K562 (cell line): ENCODE results near the gene S100A4. TPM values are rescaled to one million over a fixed set of nuclear protein-coding genes. Genes with fewer than 3 reads are reported as not detected.

Experiments
- BRD4 ChIP-seq: fragments of 200-600 bp; sonication (generic); IDR thresholded peaks from 2 replicates; pipeline ENCODE4 v1.6.1; 2017; ENCODE audit warnings: inconsistent platforms
- CBX1 ChIP-seq: sonication (generic); IDR thresholded peaks from 2 replicates; pipeline ENCODE4 v1.6.1; 2016; ENCODE audit warnings: antibody characterized with exemption, low read depth, mild to moderate bottlenecking
- DIDO1 ChIP-seq: fragments of 450-650 bp; IDR thresholded peaks from 2 replicates; pipeline ENCODE4 v1.6.1; 2016; ENCODE audit warnings: low read depth, missing biosample characterization, missing genetic modification characterization
- HDAC2 ChIP-seq: fragments of 450-650 bp; IDR thresholded peaks from 2 replicates; pipeline ENCODE4 v1.6.1; 2016; ENCODE audit warnings: mild to moderate bottlenecking
- NCOA6 ChIP-seq: fragments of 450-650 bp; IDR thresholded peaks from 2 replicates; pipeline ENCODE4 v1.6.1; 2017; ENCODE audit warnings: mild to moderate bottlenecking
- POLR2AphosphoS2 ChIP-seq: IDR thresholded peaks from 2 replicates; pipeline ENCODE4 v1.6.1; 2012; ENCODE audit warnings: low read length, improper control_type of control experiment
- PTBP1 ChIP-seq: fragments of 200-400 bp; formaldehyde crosslinking; IDR thresholded peaks from 2 replicates; pipeline ENCODE4 v1.6.1; 2017; ENCODE audit warnings: low read depth, low read length
- SMARCB1 ChIP-seq: IDR thresholded peaks from 2 replicates; pipeline ENCODE4 v1.6.1; 2011; ENCODE audit warnings: improper control_type of control experiment, low read depth; ENCODE audit not compliant: insufficient read length
- ZNF212 ChIP-seq: fragments of 450-650 bp; formaldehyde crosslinking; IDR thresholded peaks from 2 replicates; pipeline ENCODE4 v1.4.0; 2020; ENCODE audit warnings: mild to moderate bottlenecking
- polyA plus RNA-seq, 8 experiments: library from polyadenylated mRNA; depleted of rRNA in 4 of 8; stranded (reverse) in 5 of 8; unstranded in 3 of 8; fragments of >200 nt; fragmentation: Nextera tagmentation in 2 of 8; fragmentation: Illumina TruSeq in 1 of 8; extraction: Ambion mirVana in 2 of 8; extraction: Trizol in 1 of 8; gene quantifications; 2 replicates each; pipeline versions ENCODE4 v1.2.1 to v1.2.3, GENCODE V29; 2011 to 2014; ENCODE audit warnings: inconsistent platforms in 1 of 8, missing spikeins in 1 of 8
- total RNA-seq, 7 experiments: library from RNA; depleted of rRNA in 6 of 7; stranded (reverse); fragments of >200 nt in 6 of 7; fragmentation: Illumina TruSeq in 2 of 7; extraction: Trizol in 2 of 7; gene quantifications; 2 replicates each; pipeline versions ENCODE4 v1.2.1 to v1.2.3, GENCODE V29; 2011 to 2021; ENCODE audit warnings: low replicate concordance in 1 of 7
- TF ChIP-seq, protein P1 (sequence below): fragments of 450-650 bp; IDR thresholded peaks from 2 replicates; pipeline ENCODE4 v1.6.1; 2016; ENCODE audit warnings: mild to moderate bottlenecking, moderate library complexity
- TF ChIP-seq, protein P2 (sequence below): sonication (generic); formaldehyde crosslinking; IDR thresholded peaks from 2 replicates; pipeline ENCODE4 v1.8.1; 2023; ENCODE audit warnings: mild to moderate bottlenecking, missing genetic modification reagents
- TF ChIP-seq, protein P3 (sequence below): fragments of 450-650 bp; formaldehyde crosslinking; IDR thresholded peaks from 2 replicates; pipeline ENCODE4 v1.4.0; 2022; ENCODE audit warnings: missing genetic modification characterization

S100A4 gene
- total and polyA plus RNA-seq, 9 of the 15 experiments (the other 6 are each of a cell fraction or from before 2014, with no cell fraction given), result 3.7 to 20.1 (median 11.2) TPM

DNA sequence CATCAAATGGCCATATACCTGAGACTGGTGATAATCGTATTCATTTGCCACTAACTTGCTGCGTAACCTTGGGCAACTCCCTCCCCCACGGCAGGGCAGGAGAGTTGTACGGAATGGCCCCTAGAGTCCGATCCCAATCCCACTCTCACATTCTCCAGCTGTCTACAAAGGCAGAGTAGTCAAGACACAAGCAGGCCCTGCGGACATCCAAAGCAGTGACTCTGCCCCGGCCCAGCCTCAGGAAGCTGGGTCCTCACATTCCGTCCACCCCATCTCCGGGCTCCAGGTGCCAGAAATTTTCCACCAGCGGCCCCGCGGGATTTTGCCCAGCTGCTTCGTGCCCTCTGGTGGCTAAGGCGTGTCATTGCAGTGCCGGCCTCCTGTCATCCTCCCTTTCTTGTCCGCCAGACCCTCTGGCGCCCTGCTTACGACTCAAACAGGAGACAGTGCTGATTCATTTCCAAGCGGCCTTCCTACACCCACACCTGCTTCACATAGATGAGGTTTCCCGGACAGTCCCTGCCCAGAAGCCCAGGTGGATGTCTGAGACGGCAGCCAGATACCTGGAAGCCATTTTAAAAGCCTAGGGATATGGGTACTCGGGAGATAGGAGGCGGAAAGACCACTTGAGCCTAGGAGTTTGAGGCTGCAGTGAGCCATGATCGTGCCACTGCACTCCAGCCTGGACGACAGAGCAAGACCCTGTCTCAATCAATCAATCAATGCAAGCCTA lies 22.9 kb upstream of the S100A4 start (continued):
- TF ChIP-seq, protein P1, sequence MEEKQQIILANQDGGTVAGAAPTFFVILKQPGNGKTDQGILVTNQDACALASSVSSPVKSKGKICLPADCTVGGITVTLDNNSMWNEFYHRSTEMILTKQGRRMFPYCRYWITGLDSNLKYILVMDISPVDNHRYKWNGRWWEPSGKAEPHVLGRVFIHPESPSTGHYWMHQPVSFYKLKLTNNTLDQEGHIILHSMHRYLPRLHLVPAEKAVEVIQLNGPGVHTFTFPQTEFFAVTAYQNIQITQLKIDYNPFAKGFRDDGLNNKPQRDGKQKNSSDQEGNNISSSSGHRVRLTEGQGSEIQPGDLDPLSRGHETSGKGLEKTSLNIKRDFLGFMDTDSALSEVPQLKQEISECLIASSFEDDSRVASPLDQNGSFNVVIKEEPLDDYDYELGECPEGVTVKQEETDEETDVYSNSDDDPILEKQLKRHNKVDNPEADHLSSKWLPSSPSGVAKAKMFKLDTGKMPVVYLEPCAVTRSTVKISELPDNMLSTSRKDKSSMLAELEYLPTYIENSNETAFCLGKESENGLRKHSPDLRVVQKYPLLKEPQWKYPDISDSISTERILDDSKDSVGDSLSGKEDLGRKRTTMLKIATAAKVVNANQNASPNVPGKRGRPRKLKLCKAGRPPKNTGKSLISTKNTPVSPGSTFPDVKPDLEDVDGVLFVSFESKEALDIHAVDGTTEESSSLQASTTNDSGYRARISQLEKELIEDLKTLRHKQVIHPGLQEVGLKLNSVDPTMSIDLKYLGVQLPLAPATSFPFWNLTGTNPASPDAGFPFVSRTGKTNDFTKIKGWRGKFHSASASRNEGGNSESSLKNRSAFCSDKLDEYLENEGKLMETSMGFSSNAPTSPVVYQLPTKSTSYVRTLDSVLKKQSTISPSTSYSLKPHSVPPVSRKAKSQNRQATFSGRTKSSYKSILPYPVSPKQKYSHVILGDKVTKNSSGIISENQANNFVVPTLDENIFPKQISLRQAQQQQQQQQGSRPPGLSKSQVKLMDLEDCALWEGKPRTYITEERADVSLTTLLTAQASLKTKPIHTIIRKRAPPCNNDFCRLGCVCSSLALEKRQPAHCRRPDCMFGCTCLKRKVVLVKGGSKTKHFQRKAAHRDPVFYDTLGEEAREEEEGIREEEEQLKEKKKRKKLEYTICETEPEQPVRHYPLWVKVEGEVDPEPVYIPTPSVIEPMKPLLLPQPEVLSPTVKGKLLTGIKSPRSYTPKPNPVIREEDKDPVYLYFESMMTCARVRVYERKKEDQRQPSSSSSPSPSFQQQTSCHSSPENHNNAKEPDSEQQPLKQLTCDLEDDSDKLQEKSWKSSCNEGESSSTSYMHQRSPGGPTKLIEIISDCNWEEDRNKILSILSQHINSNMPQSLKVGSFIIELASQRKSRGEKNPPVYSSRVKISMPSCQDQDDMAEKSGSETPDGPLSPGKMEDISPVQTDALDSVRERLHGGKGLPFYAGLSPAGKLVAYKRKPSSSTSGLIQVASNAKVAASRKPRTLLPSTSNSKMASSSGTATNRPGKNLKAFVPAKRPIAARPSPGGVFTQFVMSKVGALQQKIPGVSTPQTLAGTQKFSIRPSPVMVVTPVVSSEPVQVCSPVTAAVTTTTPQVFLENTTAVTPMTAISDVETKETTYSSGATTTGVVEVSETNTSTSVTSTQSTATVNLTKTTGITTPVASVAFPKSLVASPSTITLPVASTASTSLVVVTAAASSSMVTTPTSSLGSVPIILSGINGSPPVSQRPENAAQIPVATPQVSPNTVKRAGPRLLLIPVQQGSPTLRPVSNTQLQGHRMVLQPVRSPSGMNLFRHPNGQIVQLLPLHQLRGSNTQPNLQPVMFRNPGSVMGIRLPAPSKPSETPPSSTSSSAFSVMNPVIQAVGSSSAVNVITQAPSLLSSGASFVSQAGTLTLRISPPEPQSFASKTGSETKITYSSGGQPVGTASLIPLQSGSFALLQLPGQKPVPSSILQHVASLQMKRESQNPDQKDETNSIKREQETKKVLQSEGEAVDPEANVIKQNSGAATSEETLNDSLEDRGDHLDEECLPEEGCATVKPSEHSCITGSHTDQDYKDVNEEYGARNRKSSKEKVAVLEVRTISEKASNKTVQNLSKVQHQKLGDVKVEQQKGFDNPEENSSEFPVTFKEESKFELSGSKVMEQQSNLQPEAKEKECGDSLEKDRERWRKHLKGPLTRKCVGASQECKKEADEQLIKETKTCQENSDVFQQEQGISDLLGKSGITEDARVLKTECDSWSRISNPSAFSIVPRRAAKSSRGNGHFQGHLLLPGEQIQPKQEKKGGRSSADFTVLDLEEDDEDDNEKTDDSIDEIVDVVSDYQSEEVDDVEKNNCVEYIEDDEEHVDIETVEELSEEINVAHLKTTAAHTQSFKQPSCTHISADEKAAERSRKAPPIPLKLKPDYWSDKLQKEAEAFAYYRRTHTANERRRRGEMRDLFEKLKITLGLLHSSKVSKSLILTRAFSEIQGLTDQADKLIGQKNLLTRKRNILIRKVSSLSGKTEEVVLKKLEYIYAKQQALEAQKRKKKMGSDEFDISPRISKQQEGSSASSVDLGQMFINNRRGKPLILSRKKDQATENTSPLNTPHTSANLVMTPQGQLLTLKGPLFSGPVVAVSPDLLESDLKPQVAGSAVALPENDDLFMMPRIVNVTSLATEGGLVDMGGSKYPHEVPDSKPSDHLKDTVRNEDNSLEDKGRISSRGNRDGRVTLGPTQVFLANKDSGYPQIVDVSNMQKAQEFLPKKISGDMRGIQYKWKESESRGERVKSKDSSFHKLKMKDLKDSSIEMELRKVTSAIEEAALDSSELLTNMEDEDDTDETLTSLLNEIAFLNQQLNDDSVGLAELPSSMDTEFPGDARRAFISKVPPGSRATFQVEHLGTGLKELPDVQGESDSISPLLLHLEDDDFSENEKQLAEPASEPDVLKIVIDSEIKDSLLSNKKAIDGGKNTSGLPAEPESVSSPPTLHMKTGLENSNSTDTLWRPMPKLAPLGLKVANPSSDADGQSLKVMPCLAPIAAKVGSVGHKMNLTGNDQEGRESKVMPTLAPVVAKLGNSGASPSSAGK, result no peak; the same call in 1 of the 2 replicates
- TF ChIP-seq CBX1, result no peak
- TF ChIP-seq POLR2AphosphoS2, result no peak
- no peak for TF ChIP-seq ZNF212
- peak; percentile 31; the same call in 1 of the 2 replicates for TF ChIP-seq BRD4
- 0 out of 2 replicates have a peak, but pooled peaks have one; percentile 28 for TF ChIP-seq DIDO1 (tag)
- TF ChIP-seq PTBP1, result no peak
- TF ChIP-seq, protein P2, sequence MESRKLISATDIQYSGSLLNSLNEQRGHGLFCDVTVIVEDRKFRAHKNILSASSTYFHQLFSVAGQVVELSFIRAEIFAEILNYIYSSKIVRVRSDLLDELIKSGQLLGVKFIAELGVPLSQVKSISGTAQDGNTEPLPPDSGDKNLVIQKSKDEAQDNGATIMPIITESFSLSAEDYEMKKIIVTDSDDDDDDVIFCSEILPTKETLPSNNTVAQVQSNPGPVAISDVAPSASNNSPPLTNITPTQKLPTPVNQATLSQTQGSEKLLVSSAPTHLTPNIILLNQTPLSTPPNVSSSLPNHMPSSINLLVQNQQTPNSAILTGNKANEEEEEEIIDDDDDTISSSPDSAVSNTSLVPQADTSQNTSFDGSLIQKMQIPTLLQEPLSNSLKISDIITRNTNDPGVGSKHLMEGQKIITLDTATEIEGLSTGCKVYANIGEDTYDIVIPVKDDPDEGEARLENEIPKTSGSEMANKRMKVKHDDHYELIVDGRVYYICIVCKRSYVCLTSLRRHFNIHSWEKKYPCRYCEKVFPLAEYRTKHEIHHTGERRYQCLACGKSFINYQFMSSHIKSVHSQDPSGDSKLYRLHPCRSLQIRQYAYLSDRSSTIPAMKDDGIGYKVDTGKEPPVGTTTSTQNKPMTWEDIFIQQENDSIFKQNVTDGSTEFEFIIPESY (CRISPR knock-in tag), result peak; percentile 55; the same call in 1 of the 2 replicates
- TF ChIP-seq, protein P3, sequence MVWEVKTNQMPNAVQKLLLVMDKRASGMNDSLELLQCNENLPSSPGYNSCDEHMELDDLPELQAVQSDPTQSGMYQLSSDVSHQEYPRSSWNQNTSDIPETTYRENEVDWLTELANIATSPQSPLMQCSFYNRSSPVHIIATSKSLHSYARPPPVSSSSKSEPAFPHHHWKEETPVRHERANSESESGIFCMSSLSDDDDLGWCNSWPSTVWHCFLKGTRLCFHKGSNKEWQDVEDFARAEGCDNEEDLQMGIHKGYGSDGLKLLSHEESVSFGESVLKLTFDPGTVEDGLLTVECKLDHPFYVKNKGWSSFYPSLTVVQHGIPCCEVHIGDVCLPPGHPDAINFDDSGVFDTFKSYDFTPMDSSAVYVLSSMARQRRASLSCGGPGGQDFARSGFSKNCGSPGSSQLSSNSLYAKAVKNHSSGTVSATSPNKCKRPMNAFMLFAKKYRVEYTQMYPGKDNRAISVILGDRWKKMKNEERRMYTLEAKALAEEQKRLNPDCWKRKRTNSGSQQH (CRISPR knock-in tag), result peak; percentile 57; the same call in 1 of the 2 replicates
- TF ChIP-seq NCOA6, result no peak
- no peak for TF ChIP-seq SMARCB1
- TF ChIP-seq HDAC2, result no peak
